ENCODE measurements around the gene FGD6. TPM values are rescaled to one million over a fixed set of nuclear protein-coding genes. Genes with fewer than 3 reads are reported as not detected.

FGD6 gene
- total RNA-seq, 2 experiments from 2014 or later: 1.5 TPM

DNA sequence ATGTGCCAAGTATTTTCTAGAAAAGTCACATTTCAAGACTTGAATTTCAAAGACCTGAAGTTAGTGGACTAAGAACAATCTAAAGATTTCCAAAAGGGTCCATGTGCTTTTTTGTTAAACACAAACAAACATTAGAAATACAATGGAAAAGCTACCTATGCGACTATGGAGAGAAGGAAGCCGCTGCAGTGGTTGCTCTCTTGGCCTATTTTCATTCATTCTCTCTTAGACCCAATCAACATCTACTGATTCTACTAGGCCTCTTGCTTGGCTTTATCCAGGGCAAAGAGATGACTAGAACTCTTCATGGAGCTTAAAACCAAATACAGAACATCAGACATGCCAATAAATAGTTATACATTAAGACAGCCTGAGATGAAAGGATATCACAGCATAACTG lies 9.9 kb downstream of the FGD6 start:
- CTCF ChIA-PET: no interaction called here
- no peaks in the 10 kb centered on the region for H3K9me3 Mint-ChIP-seq

GRCh38 chr12:95206916-95207315 lies 10.4 kb downstream of the FGD6 start:
- Histone ChIP-seq H3K36me3 (ENCODE audit: insufficient read depth, low read length) (no peaks in the 10 kb centered on the region), H3K4me3 (ENCODE audit: low read length) (no peak overlapping the region), H3K9me3 (ENCODE audit: control insufficient read depth in 1 of 2, insufficient read depth in 1 of 2, low read length in 2 of 2) (no peaks in the 10 kb centered on the region), H3K4me1 (ENCODE audit: insufficient read depth, low read length) (no peaks in the 10 kb centered on the region), H3K27me3 (ENCODE audit: control insufficient read depth in 1 of 2, insufficient read depth in 2 of 2, low read length in 2 of 2) (no peaks in the 10 kb centered on the region), H3K27ac (ENCODE audit: low read depth in 1 of 2, low read length in 2 of 2) (no peak overlapping the region)
- Mint-ChIP-seq H3K4me1 (ENCODE audit: low read depth) (peaks cover 13% of the 10 kb centered on the region), H3K27ac (no peak overlapping the region), H3K9me3 (no peaks in the 10 kb centered on the region), H3K27me3 (no peaks in the 10 kb centered on the region), H3K36me3 (ENCODE audit: low read depth) (no peaks in the 10 kb centered on the region), H3K4me3 (no peak overlapping the region)
- intact Hi-C loops (cut with DNase I, micrococcal nuclease): no loop called here
- DNase-seq (no peak), ATAC-seq (ENCODE audit: poor library complexity) (no peak)
- POLR2A ChIA-PET: no interaction called here
- TF ChIP-seq, protein P1, sequence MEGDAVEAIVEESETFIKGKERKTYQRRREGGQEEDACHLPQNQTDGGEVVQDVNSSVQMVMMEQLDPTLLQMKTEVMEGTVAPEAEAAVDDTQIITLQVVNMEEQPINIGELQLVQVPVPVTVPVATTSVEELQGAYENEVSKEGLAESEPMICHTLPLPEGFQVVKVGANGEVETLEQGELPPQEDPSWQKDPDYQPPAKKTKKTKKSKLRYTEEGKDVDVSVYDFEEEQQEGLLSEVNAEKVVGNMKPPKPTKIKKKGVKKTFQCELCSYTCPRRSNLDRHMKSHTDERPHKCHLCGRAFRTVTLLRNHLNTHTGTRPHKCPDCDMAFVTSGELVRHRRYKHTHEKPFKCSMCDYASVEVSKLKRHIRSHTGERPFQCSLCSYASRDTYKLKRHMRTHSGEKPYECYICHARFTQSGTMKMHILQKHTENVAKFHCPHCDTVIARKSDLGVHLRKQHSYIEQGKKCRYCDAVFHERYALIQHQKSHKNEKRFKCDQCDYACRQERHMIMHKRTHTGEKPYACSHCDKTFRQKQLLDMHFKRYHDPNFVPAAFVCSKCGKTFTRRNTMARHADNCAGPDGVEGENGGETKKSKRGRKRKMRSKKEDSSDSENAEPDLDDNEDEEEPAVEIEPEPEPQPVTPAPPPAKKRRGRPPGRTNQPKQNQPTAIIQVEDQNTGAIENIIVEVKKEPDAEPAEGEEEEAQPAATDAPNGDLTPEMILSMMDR (IDR thresholded peaks at IDR 0.05): no peak
- CTCF ChIA-PET: no interaction called here

More for the DNA sequence above, 9.9 kb downstream of the FGD6 start:
- POLR2A ChIA-PET: no interaction called here
- H3K4me1 ChIP-seq (ENCODE audit: insufficient read depth, low read length): no peaks in the 10 kb centered on the region
- TF ChIP-seq, protein P1 (IDR thresholded peaks at IDR 0.05): no peak
- no peaks in the 10 kb centered on the region for H3K9me3 ChIP-seq (ENCODE audit: control insufficient read depth in 1 of 2, insufficient read depth in 1 of 2, low read length in 2 of 2)
- ATAC-seq (ENCODE audit: poor library complexity) (no peak), DNase-seq (no peak)
- intact Hi-C loops (cut with DNase I, micrococcal nuclease): no loop called here
- H3K36me3 Mint-ChIP-seq (ENCODE audit: low read depth): no peaks in the 10 kb centered on the region
- H3K4me1 Mint-ChIP-seq (ENCODE audit: low read depth): peaks cover 13% of the 10 kb centered on the region
- no peak overlapping the region for H3K27ac ChIP-seq (ENCODE audit: low read depth in 1 of 2, low read length in 2 of 2)
- H3K27ac Mint-ChIP-seq: no peak overlapping the region
- H3K4me3 Mint-ChIP-seq: no peak overlapping the region
- no peaks in the 10 kb centered on the region for H3K27me3 Mint-ChIP-seq
- no peaks in the 10 kb centered on the region for H3K27me3 ChIP-seq (ENCODE audit: control insufficient read depth in 1 of 2, insufficient read depth in 2 of 2, low read length in 2 of 2)
- no peak overlapping the region for H3K4me3 ChIP-seq (ENCODE audit: low read length)
- H3K36me3 ChIP-seq (ENCODE audit: insufficient read depth, low read length): no peaks in the 10 kb centered on the region

DNA sequence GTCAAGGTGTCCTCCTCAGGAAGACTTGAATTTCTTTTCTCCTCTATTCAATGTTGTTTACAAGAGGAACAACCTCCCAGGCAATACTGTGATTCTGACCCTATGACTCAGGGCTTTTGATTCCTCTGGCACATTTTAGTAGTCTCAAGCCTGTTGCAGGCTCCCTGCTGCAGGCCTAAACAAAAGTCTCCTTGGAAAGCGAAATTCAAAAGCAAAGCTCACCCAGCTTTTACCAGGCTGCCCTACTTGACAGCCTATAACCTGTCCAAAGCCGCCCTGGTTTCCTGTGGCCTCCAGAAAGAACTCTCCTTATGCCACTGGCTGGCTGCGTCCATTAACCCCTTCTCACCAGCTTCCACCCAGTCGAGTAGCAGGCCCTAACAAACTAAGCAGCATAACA lies 11.6 kb downstream of the FGD6 start:
- H3K4me3 ChIP-seq (ENCODE audit: low read length): no peak overlapping the region
- CTCF ChIA-PET: no interaction called here

More for the DNA sequence above, 11.6 kb downstream of the FGD6 start:
- Mint-ChIP-seq H3K9me3 (no peaks in the 10 kb centered on the region), H3K4me3 (no peak overlapping the region), H3K4me1 (ENCODE audit: low read depth) (peaks cover 18% of the 10 kb centered on the region), H3K36me3 (ENCODE audit: low read depth) (no peaks in the 10 kb centered on the region), H3K27me3 (no peaks in the 10 kb centered on the region), H3K27ac (no peak overlapping the region)
- H3K27me3 ChIP-seq (ENCODE audit: control insufficient read depth in 1 of 2, insufficient read depth in 2 of 2, low read length in 2 of 2): no peaks in the 10 kb centered on the region
- TF ChIP-seq, protein P1 (IDR thresholded peaks at IDR 0.05): no peak
- intact Hi-C loops (cut with DNase I, micrococcal nuclease): no loop called here
- no peak overlapping the region for H3K27ac ChIP-seq (ENCODE audit: low read depth in 1 of 2, low read length in 2 of 2)
- peak in 2 of 14 experiments; percentile 7 to 18 for DNase-seq
- no peaks in the 10 kb centered on the region for H3K4me1 ChIP-seq (ENCODE audit: insufficient read depth, low read length)
- H3K36me3 ChIP-seq (ENCODE audit: insufficient read depth, low read length): no peaks in the 10 kb centered on the region
- H3K9me3 ChIP-seq (ENCODE audit: control insufficient read depth in 1 of 2, insufficient read depth in 1 of 2, low read length in 2 of 2): no peaks in the 10 kb centered on the region
- POLR2A ChIA-PET: interaction anchor here (0.6 kb wide), 1 partner anchor 975 kb away, joined by 4 read pairs; no protein-coding TSS in a partner anchor
- no peak for ATAC-seq (ENCODE audit: poor library complexity)
